HepG2 (cell line): ENCODE data around the gene PUM1. TPM values are rescaled to one million over a fixed set of nuclear protein-coding genes. Genes with fewer than 3 reads are reported as not detected.

Experiments
- ATAC-seq: fragments of 200-7000 bp; cut with Tn5 transposase; 3 replicates; pipeline ENCODE4 v1.9.1; 2020; ENCODE audit warnings: mild to moderate bottlenecking, moderate library complexity
- BruUV-seq: library from RNA; stranded (reverse); fragments of 400-500 nt; replicated peaks from 2 replicates; lab custom pipeline; 2021; lab: Mats Ljungman, UMichigan
- CTCF ChIA-PET: fragments of 300-600 bp; formaldehyde crosslinking; extraction: SDS; loops from one replicate; lab custom pipeline; 2021; ENCODE audit warnings: low total read pairs, inconsistent platforms, low intra/inter-chr PET ratio; lab: Yijun Ruan, JAX
- POLR2A ChIA-PET: fragments of 350-600 bp; sonication (Branson Sonifier 250); formaldehyde crosslinking; loops from one replicate; lab custom pipeline; 2020; ENCODE audit warnings: antibody characterized with exemption, inconsistent platforms; lab: Yijun Ruan, JAX
- DNase-seq: peaks from one replicate; pipeline ENCODE4 v3.0.0-alpha.2; 2015; ENCODE audit warnings: low spot score
- FAIRE-seq: peaks from 3 replicates; lab custom pipeline; 2011; peaks lifted over from hg19 to GRCh38; lab: Jason Lieb, UNC
- H2AFZ ChIP-seq: one replicate; pipeline ENCODE4 v1.6.1; 2011; ENCODE audit warnings: low read length, inconsistent platforms
- H3K27ac ChIP-seq: fragments of 300-600 bp; 3 replicates; pipeline ENCODE4 v1.8.0; 2011; ENCODE audit warnings: mixed run types, mild to moderate bottlenecking, mixed read lengths, low read length, inconsistent platforms; ENCODE audit not compliant: insufficient read depth; ENCODE audit errors: extremely low read length
- H3K27me3 ChIP-seq, 2 experiments: fragments of 200-600 bp in 1 of 2; 2 replicates in 1 of 2; 3 replicates in 1 of 2; pipeline versions ENCODE4 v1.6.0 to v1.8.0; 2011; ENCODE audit warnings: low read length in 2 of 2, mild to moderate bottlenecking in 2 of 2, moderate library complexity in 2 of 2, inconsistent platforms in 1 of 2; ENCODE audit not compliant: insufficient read depth in 2 of 2, control insufficient read depth in 1 of 2
- H3K36me3 ChIP-seq, 2 experiments: fragments of 200-600 bp in 1 of 2; replicated peaks in 1 of 2; 2 replicates in 1 of 2; 3 replicates in 1 of 2; pipeline versions ENCODE4 v1.5.1 to v1.8.0; 2011; ENCODE audit warnings: low read length in 2 of 2, inconsistent platforms in 1 of 2; ENCODE audit not compliant: insufficient read depth in 2 of 2, control insufficient read depth in 1 of 2
- H3K4me1 ChIP-seq: 2 replicates; pipeline ENCODE4 v1.5.1; 2012; ENCODE audit warnings: low read length, inconsistent platforms; ENCODE audit not compliant: insufficient read depth
- H3K4me2 ChIP-seq: 2 replicates; pipeline ENCODE4 v1.6.0; 2011; ENCODE audit warnings: low read depth, low read length, inconsistent platforms
- H3K4me3 ChIP-seq, 3 experiments: fragments of 200-600 bp in 1 of 3; sonication (generic), shearing (Covaris generic) in 1 of 3; replicated peaks in 1 of 3; 2 replicates each; pipeline ENCODE4 v1.5.1; 2011 to 2016; ENCODE audit warnings: low read length in 3 of 3, inconsistent platforms in 2 of 3, low read depth in 2 of 3, mild to moderate bottlenecking in 2 of 3, control low read depth in 1 of 3, mixed read lengths in 1 of 3; ENCODE audit not compliant: insufficient read depth in 1 of 3
- H3K79me2 ChIP-seq: one replicate; pipeline ENCODE4 v1.6.1; 2011; ENCODE audit warnings: low read length, inconsistent platforms; ENCODE audit not compliant: insufficient read depth
- H3K9ac ChIP-seq: 2 replicates; pipeline ENCODE4 v1.6.0; 2011; ENCODE audit warnings: mild to moderate bottlenecking, low read depth, low read length, inconsistent platforms; ENCODE audit not compliant: insufficient read depth
- H3K9me3 ChIP-seq: 2 replicates; pipeline ENCODE4 v1.5.1; 2012; ENCODE audit warnings: mild to moderate bottlenecking, low read length
- H4K20me1 ChIP-seq: 2 replicates; pipeline ENCODE4 v1.6.0; 2011; ENCODE audit warnings: inconsistent platforms, mild to moderate bottlenecking, low read length, moderate library complexity; ENCODE audit not compliant: insufficient read depth
- GABPA ChIP-seq, 2 experiments: IDR thresholded peaks; 2 replicates each; pipeline ENCODE4 v1.6.1; 2011 to 2016; ENCODE audit warnings: low read depth in 2 of 2, low read length in 1 of 2, missing biosample characterization in 1 of 2, missing genetic modification characterization in 1 of 2
- GATAD2A ChIP-seq: IDR thresholded peaks from 2 replicates; pipeline ENCODE4 v1.6.1; 2016
- MAFF ChIP-seq: IDR thresholded peaks from 2 replicates; pipeline ENCODE4 v1.6.1; 2011; ENCODE audit warnings: low read depth, low read length, improper control_type of control experiment
- NFE2L2 ChIP-seq: fragments of 150-350 bp; IDR thresholded peaks from 2 replicates; pipeline ENCODE4 v1.6.1; 2014; ENCODE audit warnings: low read length
- SNAPC2 ChIP-seq: sonication (generic); formaldehyde crosslinking; IDR thresholded peaks from 2 replicates; pipeline ENCODE4 v1.8.1; 2022; ENCODE audit warnings: mild to moderate bottlenecking, missing genetic modification reagents
- SRSF1 ChIP-seq: fragments of 200-400 bp; formaldehyde crosslinking; optimal IDR thresholded peaks from 2 replicates; pipeline ENCODE3; 2017; ENCODE audit warnings: mild to moderate bottlenecking, low read depth, low read length, moderate library complexity
- THAP11 ChIP-seq: IDR thresholded peaks from 2 replicates; pipeline ENCODE4 v1.6.1; 2016; ENCODE audit warnings: missing biosample characterization, missing genetic modification reagents
- ZC3H4 ChIP-seq: sonication (generic); formaldehyde crosslinking; IDR thresholded peaks from 2 replicates; pipeline ENCODE4 v1.4.0; 2020; ENCODE audit warnings: missing genetic modification reagents, borderline replicate concordance
- ZKSCAN5 ChIP-seq: sonication (generic); formaldehyde crosslinking; IDR thresholded peaks from 2 replicates; pipeline ENCODE4 v1.5.1; 2020; ENCODE audit warnings: mild to moderate bottlenecking, missing genetic modification reagents
- ZNF350 ChIP-seq: sonication (generic); formaldehyde crosslinking; IDR thresholded peaks from 2 replicates; pipeline ENCODE4 v1.4.0; 2020; ENCODE audit warnings: mild to moderate bottlenecking, low read depth, missing genetic modification reagents, borderline replicate concordance
- ZNF407 ChIP-seq: sonication (generic); formaldehyde crosslinking; IDR thresholded peaks from one replicate; pipeline ENCODE4 v1.5.1; 2020; ENCODE audit warnings: mild to moderate bottlenecking, missing genetic modification reagents; ENCODE audit errors: not compliant biosample characterization
- ZNF770 ChIP-seq: sonication (generic); formaldehyde crosslinking; IDR thresholded peaks from 2 replicates; pipeline ENCODE4 v1.5.0; 2020; ENCODE audit warnings: mild to moderate bottlenecking, missing genetic modification reagents
- WGBS: methylation state at CpG from one replicate; pipeline ENCODE4 v1.1.6; 2017; ENCODE audit warnings: low lambda C conversion rate; 5-methylcytosine and 5-hydroxymethylcytosine counted together
- in situ Hi-C: cut with HindIII; loops from 2 replicates; pipeline ENCODE4 v1.10.0; 2017; ENCODE audit warnings: low pct_unique_long_range_greater_than_20kb; ENCODE audit not compliant: extremely low pct_ligation_motif_present
- intact Hi-C: fragments of 100-400 bp; cut with micrococcal nuclease; formaldehyde crosslinking; loops from one replicate; pipeline ENCODE4 v1.10.0; 2022; ENCODE audit not compliant: unreplicated experiment
- polyA plus RNA-seq, 8 experiments: library from polyadenylated mRNA; depleted of rRNA in 3 of 8; stranded (reverse) in 7 of 8; unstranded in 1 of 8; fragments of >200 nt; fragmentation: Illumina TruSeq in 4 of 8; extraction: Trizol in 4 of 8; gene quantifications; 2 replicates each; pipeline versions ENCODE4 v1.2.1 to v1.2.3, GENCODE V29; 2011 to 2016; ENCODE audit warnings: low read depth in 4 of 8, missing spikeins in 1 of 8, mixed read lengths in 1 of 8; ENCODE audit not compliant: insufficient read depth in 1 of 8
- total RNA-seq, 5 experiments: library from RNA; depleted of rRNA; stranded (reverse); fragments of >200 nt; fragmentation: Illumina TruSeq; extraction: Trizol; gene quantifications; 2 replicates each; pipeline ENCODE4 v1.2.3, GENCODE V29; 2016; ENCODE audit warnings: low read depth in 1 of 5

The PUM1 gene
- total and polyA plus RNA-seq, 2 of the 13 experiments (the other 11 are each of a cell fraction or from before 2014, with no cell fraction given), result 64.7 to 91.0 TPM

- CTCF ChIA-PET, result no interaction called here
- no TSS peak for BruUV-seq
- Histone ChIP-seq H3K9me3 (no peaks in the 10 kb centered on the region), H3K4me3 (no peak overlapping the region), H3K27ac (no peak overlapping the region), H4K20me1 (peaks cover 94% of the 10 kb centered on the region), H3K79me2 (peaks cover 94% of the 10 kb centered on the region), H3K9ac (no peak overlapping the region), H3K36me3 (peaks cover 3 to 29% of the 10 kb centered on the region in 2 experiments), H3K4me1 (peaks cover 34% of the 10 kb centered on the region), H3K4me2 (no peak overlapping the region), H2AFZ (no peak overlapping the region), H3K27me3 (no peaks in the 10 kb centered on the region)
- 95% methylated on average over 1 of the region's 1 CpG for WGBS
- no peak for FAIRE-seq
- in situ Hi-C loops (no loop called here), intact Hi-C loops (no loop called here)
- no peak for ATAC-seq
- POLR2A ChIA-PET, result no interaction called here
- DNase-seq, result no peak
- TF ChIP-seq GABPA (IDR thresholded peaks at IDR 0.05; ENCODE audit: low read depth, low read length), result no peak
- no peak for TF ChIP-seq GABPA (CRISPR knock-in tag; IDR thresholded peaks at IDR 0.05; ENCODE audit: low read depth)
- TF ChIP-seq SNAPC2 (CRISPR knock-in tag), result no peak
- TF ChIP-seq GATAD2A (CRISPR knock-in tag), result no peak
- no peak for TF ChIP-seq ZNF770
- TF ChIP-seq SRSF1, result no peak
- no peak for TF ChIP-seq ZNF350 (CRISPR knock-in tag)
- no peak for TF ChIP-seq ZKSCAN5
- no peak for TF ChIP-seq ZNF407 (CRISPR knock-in tag)
- TF ChIP-seq ZC3H4, result no peak
- TF ChIP-seq MAFF, result no peak
- TF ChIP-seq THAP11 (CRISPR knock-in tag), result no peak
- no peak for TF ChIP-seq NFE2L2
Observed at GRCh38 chr1:31011719-31012118, 53.8 kb downstream of the PUM1 start.
